ENCODE data around the gene ITIH4. TPM values are rescaled to one million over a fixed set of nuclear protein-coding genes. Genes with fewer than 3 reads are reported as not detected.

ITIH4 gene
- total and polyA plus RNA-seq, 9 of the 15 experiments (the other 6 are each of a cell fraction or from before 2014, with no cell fraction given), result 0.09 to 0.62 (median 0.20) TPM; not detected in 6

GRCh38 chr3:52774901-52775864 lies 55.3 kb downstream of the ITIH4 start:
- in situ Hi-C loops (cut with MboI), result no loop called here
- POLR2A ChIA-PET, result interaction anchor here (0.5 to 0.6 kb wide), 3 partner anchors 8 to 311 kb away, joined by 3 read pairs; no protein-coding TSS in a partner anchor

More at GRCh38 chr3:52774901-52775864, 55.3 kb downstream of the ITIH4 start:
- ATAC-seq (no peak), FAIRE-seq (no peak), DNase-seq (ENCODE audit: extremely low read depth in 1 of 4, low spot score in 3 of 4) (no peak)
- H3K9me1 ChIP-seq (ENCODE audit: control insufficient read depth, insufficient read depth, low read length), result no peaks in the 10 kb centered on the region
- peak overlapping the region in 1 of 2 experiments; percentile 48; a peak in 1 of 4 replicates for H3K9ac ChIP-seq (ENCODE audit: insufficient read depth in 1 of 2, low read depth in 2 of 2, low read length in 2 of 2)
- H3K9me3 ChIP-seq (replicated peaks; ENCODE audit: control insufficient read depth, insufficient read depth, low read depth, low read length), result no peaks in the 10 kb centered on the region
- H4K20me1 ChIP-seq (replicated peaks; ENCODE audit: control insufficient read depth, insufficient read depth, low read length), result no peaks in the 10 kb centered on the region
- H3K36me3 ChIP-seq (ENCODE audit: control insufficient read depth, insufficient read depth, low read length), result no peaks in the 10 kb centered on the region
- peaks cover 6% of the 10 kb centered on the region for H3K79me2 ChIP-seq (ENCODE audit: control insufficient read depth, insufficient read depth, low read length)
- CTCF ChIA-PET (ENCODE audit: low intra/inter-chr PET ratio), result no interaction called here
- TF ChIP-seq, protein P1, sequence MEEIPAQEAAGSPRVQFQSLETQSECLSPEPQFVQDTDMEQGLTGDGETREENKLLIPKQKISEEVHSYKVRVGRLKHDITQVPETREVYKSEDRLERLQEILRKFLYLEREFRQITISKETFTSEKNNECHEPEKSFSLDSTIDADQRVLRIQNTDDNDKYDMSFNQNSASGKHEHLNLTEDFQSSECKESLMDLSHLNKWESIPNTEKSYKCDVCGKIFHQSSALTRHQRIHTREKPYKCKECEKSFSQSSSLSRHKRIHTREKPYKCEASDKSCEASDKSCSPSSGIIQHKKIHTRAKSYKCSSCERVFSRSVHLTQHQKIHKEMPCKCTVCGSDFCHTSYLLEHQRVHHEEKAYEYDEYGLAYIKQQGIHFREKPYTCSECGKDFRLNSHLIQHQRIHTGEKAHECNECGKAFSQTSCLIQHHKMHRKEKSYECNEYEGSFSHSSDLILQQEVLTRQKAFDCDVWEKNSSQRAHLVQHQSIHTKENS (CRISPR knock-in tag; IDR thresholded peaks at IDR 0.05), result no peak
- peak; percentile 27; the same call in 1 of the 2 replicates for TF ChIP-seq NFIC (IDR thresholded peaks at IDR 0.05)
- peaks cover 0 to 4% of the 10 kb centered on the region in 2 experiments; a peak in 2 of 5 replicates for H3K4me1 ChIP-seq (replicated peaks in 1 of 2; ENCODE audit: control insufficient read depth in 2 of 2, insufficient read depth in 2 of 2, low read length in 2 of 2)
- peak overlapping the region; percentile 70 for H2AFZ ChIP-seq (ENCODE audit: low read depth, low read length)
- intact Hi-C loops (cut with micrococcal nuclease), result no loop called here
- no peak overlapping the region for H3K27ac ChIP-seq (ENCODE audit: extremely low read depth, low read depth, low read length)
- peaks cover 0 to 6% of the 10 kb centered on the region in 2 experiments; a peak in 1 of 5 replicates for H3K27me3 ChIP-seq (ENCODE audit: control insufficient read depth in 2 of 2, insufficient read depth in 2 of 2, low read length in 2 of 2)
- WGBS (ENCODE audit: insufficient coverage, low coverage, missing lambda C conversion rate), result 29% methylated on average over 2 of the region's 6 CpGs
- H3K4me3 ChIP-seq, result no peak overlapping the region
- BruUV-seq (replicated peaks), result no TSS peak
- no peak overlapping the region for H3K4me2 ChIP-seq (ENCODE audit: insufficient read depth, low read length)

All from K562 (cell line).